ENCODE data around the gene TTC39A.
"Not testable (repeated sequence)": the region's sequence is repeated elsewhere in the genome, so short reads cannot be mapped to it uniquely, and the experiment has no call there.

The TTC39A gene

GRCh38 chr1:51325391-51325790 lies 5.0 kb downstream of the TTC39A start:
- no peaks in the 10 kb centered on the region for H3K27me3 ChIP-seq (replicated peaks; ENCODE audit: insufficient read depth, low read length)
- no peak overlapping the region for H3K4me2 ChIP-seq (ENCODE audit: low read depth, low read length)
- H3K9me2 ChIP-seq (replicated peaks; ENCODE audit: insufficient read depth, low read length): no peaks in the 10 kb centered on the region
- H3K36me3 ChIP-seq (replicated peaks; ENCODE audit: insufficient read depth, low read length): no peaks in the 10 kb centered on the region
- no peaks in the 10 kb centered on the region for H3K79me2 ChIP-seq (ENCODE audit: low read length)
- H2AFZ ChIP-seq (ENCODE audit: low read length): no peak overlapping the region
- no peaks in the 10 kb centered on the region for H3F3A ChIP-seq (ENCODE audit: insufficient read depth, low read length)
- H3K9me3 ChIP-seq (replicated peaks; ENCODE audit: insufficient read depth, low read length): no peaks in the 10 kb centered on the region
- H3K4me1 ChIP-seq (ENCODE audit: low read length): no peaks in the 10 kb centered on the region
- no peak overlapping the region for H3K9ac ChIP-seq (ENCODE audit: low read length)
- no peak overlapping the region for H3K27ac ChIP-seq (ENCODE audit: low read length)
- no peak for DNase-seq
- no peaks in the 10 kb centered on the region for H4K20me1 ChIP-seq (ENCODE audit: insufficient read depth, low read length)
- H3K4me3 ChIP-seq (ENCODE audit: low read length): no peak overlapping the region
- TF ChIP-seq CTCF (IDR thresholded peaks at IDR 0.05; ENCODE audit: low read length) (no peak), EZH2 (optimal IDR thresholded peaks at IDR 0.05; ENCODE audit: low read depth, low read length) (no peak), EZH2phosphoT487 (IDR thresholded peaks at IDR 0.05; ENCODE audit: low read length) (no peak)

- not testable (repeated sequence) for H3F3A ChIP-seq (ENCODE audit: insufficient read depth, low read length); DNase-seq; H3K4me1 ChIP-seq (ENCODE audit: low read length); H3K9ac ChIP-seq (ENCODE audit: low read length); H3K36me3 ChIP-seq (replicated peaks; ENCODE audit: insufficient read depth, low read length); H3K4me3 ChIP-seq (ENCODE audit: low read length); H3K27ac ChIP-seq (ENCODE audit: low read length); H3K4me2 ChIP-seq (ENCODE audit: low read depth, low read length); H3K79me2 ChIP-seq (ENCODE audit: low read length); H2AFZ ChIP-seq (ENCODE audit: low read length); H3K27me3 ChIP-seq (replicated peaks; ENCODE audit: insufficient read depth, low read length); H4K20me1 ChIP-seq (ENCODE audit: insufficient read depth, low read length); H3K9me3 ChIP-seq (replicated peaks; ENCODE audit: insufficient read depth, low read length); H3K9me2 ChIP-seq (replicated peaks; ENCODE audit: insufficient read depth, low read length)
Measured at GRCh38 chr1:51325011-51325385, 5.4 kb downstream of the TTC39A start.

- H3K4me2 ChIP-seq (ENCODE audit: low read depth, low read length): no peak overlapping the region
- no peaks in the 10 kb centered on the region for H3K9me3 ChIP-seq (replicated peaks; ENCODE audit: insufficient read depth, low read length)
- H2AFZ ChIP-seq (ENCODE audit: low read length): no peak overlapping the region
- no peaks in the 10 kb centered on the region for H3K36me3 ChIP-seq (replicated peaks; ENCODE audit: insufficient read depth, low read length)
- H3K9me2 ChIP-seq (replicated peaks; ENCODE audit: insufficient read depth, low read length): no peaks in the 10 kb centered on the region
- TF ChIP-seq EZH2phosphoT487 (IDR thresholded peaks at IDR 0.05; ENCODE audit: low read length) (no peak), EZH2 (optimal IDR thresholded peaks at IDR 0.05; ENCODE audit: low read depth, low read length) (no peak), CTCF (IDR thresholded peaks at IDR 0.05; ENCODE audit: low read length) (no peak)
- H4K20me1 ChIP-seq (ENCODE audit: insufficient read depth, low read length): no peaks in the 10 kb centered on the region
- H3K4me1 ChIP-seq (ENCODE audit: low read length): no peaks in the 10 kb centered on the region
- no peaks in the 10 kb centered on the region for H3K27me3 ChIP-seq (replicated peaks; ENCODE audit: insufficient read depth, low read length)
- H3K27ac ChIP-seq (ENCODE audit: low read length): no peak overlapping the region
- H3K79me2 ChIP-seq (ENCODE audit: low read length): no peaks in the 10 kb centered on the region
- no peak overlapping the region for H3K9ac ChIP-seq (ENCODE audit: low read length)
- H3F3A ChIP-seq (ENCODE audit: insufficient read depth, low read length): no peaks in the 10 kb centered on the region
- DNase-seq: no peak
- no peak overlapping the region for H3K4me3 ChIP-seq (ENCODE audit: low read length)
Measured at GRCh38 chr1:51324251-51325010, 5.9 kb downstream of the TTC39A start.

GRCh38 chr1:51323778-51324177 lies 6.6 kb downstream of the TTC39A start:
- TF ChIP-seq CTCF (IDR thresholded peaks at IDR 0.05; ENCODE audit: low read length) (no peak), EZH2phosphoT487 (IDR thresholded peaks at IDR 0.05; ENCODE audit: low read length) (no peak)
- Histone ChIP-seq H3F3A (ENCODE audit: insufficient read depth, low read length) (no peaks in the 10 kb centered on the region), H3K36me3 (replicated peaks; ENCODE audit: insufficient read depth, low read length) (no peaks in the 10 kb centered on the region), H3K27ac (ENCODE audit: low read length) (no peak overlapping the region), H3K9me2 (replicated peaks; ENCODE audit: insufficient read depth, low read length) (no peaks in the 10 kb centered on the region), H3K9ac (ENCODE audit: low read length) (no peak overlapping the region), H3K4me2 (ENCODE audit: low read depth, low read length) (no peak overlapping the region), H3K4me3 (ENCODE audit: low read length) (no peak overlapping the region), H4K20me1 (ENCODE audit: insufficient read depth, low read length) (no peaks in the 10 kb centered on the region), H2AFZ (ENCODE audit: low read length) (no peak overlapping the region), H3K79me2 (ENCODE audit: low read length) (no peaks in the 10 kb centered on the region), H3K9me3 (replicated peaks; ENCODE audit: insufficient read depth, low read length) (no peaks in the 10 kb centered on the region), H3K27me3 (replicated peaks; ENCODE audit: insufficient read depth, low read length) (no peaks in the 10 kb centered on the region), H3K4me1 (ENCODE audit: low read length) (no peaks in the 10 kb centered on the region)
- no peak for DNase-seq

All from MM.1S (cell line).